K562 (cell line): ENCODE results near the gene GABRR2. TPM values are rescaled to one million over a fixed set of nuclear protein-coding genes. Genes with fewer than 3 reads are reported as not detected.

Experiments used
- ATAC-seq: fragments of 200-7000 bp; cut with Tn5 transposase; 3 replicates; pipeline ENCODE4 v1.9.1; 2020; ENCODE audit warnings: moderate library complexity
- BruUV-seq: library from RNA; stranded (reverse); fragments of 400-500 nt; replicated peaks from 2 replicates; lab custom pipeline; 2021; lab: Mats Ljungman, UMichigan
- CTCF ChIA-PET: fragments of 300-600 bp; formaldehyde crosslinking; extraction: SDS; loops from one replicate; lab custom pipeline; 2021; ENCODE audit warnings: low intra/inter-chr PET ratio; lab: Yijun Ruan, JAX
- POLR2A ChIA-PET: fragments of 300-600, 350-650 bp; sonication (Branson Sonifier 250); formaldehyde crosslinking; extraction: SDS; loops from one replicate; lab custom pipeline; 2021; ENCODE audit warnings: antibody characterized with exemption, inconsistent platforms; lab: Yijun Ruan, JAX
- DNase-seq, 4 experiments: peaks; one replicate each; pipeline versions ENCODE4 v3.0.0 to v3.0.0-alpha.2; 2011 to 2018; ENCODE audit warnings: low spot score in 3 of 4, mixed read lengths in 3 of 4; ENCODE audit errors: extremely low read depth in 1 of 4
- FAIRE-seq: peaks from 2 replicates; lab custom pipeline; 2011; peaks lifted over from hg19 to GRCh38; lab: Jason Lieb, UNC
- H2AFZ ChIP-seq: 2 replicates; pipeline ENCODE4 v1.6.0; 2011; ENCODE audit warnings: low read depth, low read length, control low read depth, inconsistent platforms
- H3K27ac ChIP-seq: fragments of 200-600 bp; 3 replicates; pipeline ENCODE4 v1.8.0; 2011; ENCODE audit warnings: low read depth, mild to moderate bottlenecking, control low read depth, inconsistent platforms, low read length, moderate library complexity, mixed read lengths; ENCODE audit errors: extremely low read depth
- H3K27me3 ChIP-seq, 2 experiments: fragments of 300-600 bp in 1 of 2; 2 replicates in 1 of 2; 3 replicates in 1 of 2; pipeline versions ENCODE4 v1.6.0 to v1.8.0; 2011; ENCODE audit warnings: inconsistent platforms in 2 of 2, low read length in 2 of 2, mild to moderate bottlenecking in 1 of 2, mixed read lengths in 1 of 2, moderate library complexity in 1 of 2; ENCODE audit not compliant: control insufficient read depth in 2 of 2, insufficient read depth in 2 of 2
- H3K36me3 ChIP-seq: fragments of 300-600 bp; 3 replicates; pipeline ENCODE4 v1.8.0; 2011; ENCODE audit warnings: mild to moderate bottlenecking, low read length, inconsistent platforms; ENCODE audit not compliant: control insufficient read depth, insufficient read depth
- H3K4me1 ChIP-seq, 2 experiments: fragments of 200-600 bp in 1 of 2; replicated peaks in 1 of 2; 2 replicates in 1 of 2; 3 replicates in 1 of 2; pipeline versions ENCODE4 v1.5.1 to v1.8.0; 2011; ENCODE audit warnings: inconsistent platforms in 2 of 2, low read length in 2 of 2, mild to moderate bottlenecking in 1 of 2, mixed read lengths in 1 of 2, moderate library complexity in 1 of 2; ENCODE audit not compliant: control insufficient read depth in 2 of 2, insufficient read depth in 2 of 2
- H3K4me2 ChIP-seq: 2 replicates; pipeline ENCODE4 v1.6.1; 2011; ENCODE audit warnings: low read length, control low read depth, inconsistent platforms, mixed read lengths; ENCODE audit not compliant: insufficient read depth
- H3K4me3 ChIP-seq: fragments of 200-600 bp; sonication (generic), shearing (Covaris generic); 2 replicates; pipeline ENCODE4 v1.5.1; 2016; ENCODE audit warnings: control low read depth, inconsistent platforms
- H3K79me2 ChIP-seq: fragments of 200-600 bp; 3 replicates; pipeline ENCODE4 v1.8.0; 2011; ENCODE audit warnings: low read length, inconsistent platforms; ENCODE audit not compliant: control insufficient read depth, insufficient read depth
- H3K9ac ChIP-seq, 2 experiments: 2 replicates each; pipeline versions ENCODE4 v1.6.0 to v1.6.1; 2011; ENCODE audit warnings: low read depth in 2 of 2, low read length in 2 of 2, control low read depth in 1 of 2, inconsistent platforms in 1 of 2, mild to moderate bottlenecking in 1 of 2, mixed read lengths in 1 of 2; ENCODE audit not compliant: insufficient read depth in 1 of 2
- H3K9me1 ChIP-seq: one replicate; pipeline ENCODE4 v1.6.0; 2011; ENCODE audit warnings: inconsistent platforms, mild to moderate bottlenecking, low read length, moderate library complexity; ENCODE audit not compliant: control insufficient read depth, insufficient read depth
- H3K9me3 ChIP-seq: replicated peaks from 2 replicates; pipeline ENCODE4 v1.5.1; 2011; ENCODE audit warnings: low read depth, low read length, inconsistent platforms; ENCODE audit not compliant: control insufficient read depth, insufficient read depth
- H4K20me1 ChIP-seq: replicated peaks from 2 replicates; pipeline ENCODE4 v1.6.1; 2011; ENCODE audit warnings: low read length, inconsistent platforms, mixed read lengths; ENCODE audit not compliant: control insufficient read depth, insufficient read depth
- CBX3 ChIP-seq, 2 experiments: IDR thresholded peaks; 1 replicate in 1 of 2; 2 replicates in 1 of 2; pipeline ENCODE4 v1.6.1; 2012; ENCODE audit warnings: inconsistent platforms in 2 of 2, low read length in 2 of 2, borderline replicate concordance in 1 of 2, control low read depth in 1 of 2
- COPS2 ChIP-seq: fragments of 450-650 bp; conservative IDR thresholded peaks from 2 replicates; pipeline ENCODE4 v1.6.1; 2016; ENCODE audit warnings: mild to moderate bottlenecking, moderate library complexity
- KLF1 ChIP-seq: fragments of 450-650 bp; IDR thresholded peaks from 2 replicates; pipeline ENCODE4 v1.6.1; 2016; ENCODE audit warnings: missing genetic modification characterization, missing compliant biosample characterization
- MED1 ChIP-seq: sonication (generic); formaldehyde crosslinking; IDR thresholded peaks from 2 replicates; pipeline ENCODE4 v1.8.1; 2023; ENCODE audit warnings: missing genetic modification reagents, borderline replicate concordance
- NCOA6 ChIP-seq: fragments of 450-650 bp; IDR thresholded peaks from 2 replicates; pipeline ENCODE4 v1.6.1; 2017; ENCODE audit warnings: mild to moderate bottlenecking
- NFIX ChIP-seq: fragments of 250-450 bp; sonication (Bioruptor Pico); IDR thresholded peaks from 2 replicates; pipeline ENCODE4 v1.4.0; 2020; ENCODE audit warnings: low read depth, mild to moderate bottlenecking, moderate library complexity
- POLR3A ChIP-seq: IDR thresholded peaks from 2 replicates; pipeline ENCODE4 v1.6.1; 2011; ENCODE audit warnings: borderline replicate concordance, mild to moderate bottlenecking, moderate library complexity; ENCODE audit not compliant: insufficient read length, insufficient read depth; ENCODE audit errors: extremely low read depth
- SRSF1 ChIP-seq: fragments of 200-400 bp; formaldehyde crosslinking; IDR thresholded peaks from 2 replicates; pipeline ENCODE4 v1.6.1; 2017; ENCODE audit warnings: mild to moderate bottlenecking, low read depth, low read length, moderate library complexity
- ZNF354B ChIP-seq: fragments of 250-450 bp; sonication (Bioruptor Pico); IDR thresholded peaks from 2 replicates; pipeline ENCODE4 v1.4.0; 2020
- ZNF507 ChIP-seq: conservative IDR thresholded peaks from 2 replicates; pipeline ENCODE4 v1.6.1; 2017; ENCODE audit warnings: missing genetic modification characterization, missing compliant biosample characterization
- ZNF76 ChIP-seq: fragments of 250-450 bp; sonication (Bioruptor Pico); IDR thresholded peaks from 2 replicates; pipeline ENCODE4 v1.4.0; 2020; ENCODE audit warnings: mild to moderate bottlenecking, moderate library complexity, borderline replicate concordance
- WGBS: fragments of 100-300 bp; shearing (Covaris generic); methylation state at CpG from one replicate; pipeline ENCODE4 v1.1.6; 2016; ENCODE audit warnings: low coverage, mixed read lengths; ENCODE audit not compliant: insufficient coverage; ENCODE audit errors: missing lambda C conversion rate; 5-methylcytosine and 5-hydroxymethylcytosine counted together
- in situ Hi-C: fragments of 300-500 bp; cut with MboI; formaldehyde crosslinking; loops from 4 replicates; pipeline ENCODE4 v1.15.0; 2018; ENCODE audit warnings: inconsistent platforms, mixed read lengths
- intact Hi-C: fragments of 100-400 bp; cut with micrococcal nuclease; formaldehyde crosslinking; loops from 2 replicates; pipeline ENCODE4 v1.14.2; 2022
- polyA plus RNA-seq, 8 experiments: library from polyadenylated mRNA; depleted of rRNA in 4 of 8; stranded (reverse) in 5 of 8; unstranded in 3 of 8; fragments of >200 nt; fragmentation: Nextera tagmentation in 2 of 8; fragmentation: Illumina TruSeq in 1 of 8; extraction: Ambion mirVana in 2 of 8; extraction: Trizol in 1 of 8; gene quantifications; 2 replicates each; pipeline versions ENCODE4 v1.2.1 to v1.2.3, GENCODE V29; 2011 to 2014; ENCODE audit warnings: inconsistent platforms in 1 of 8, missing spikeins in 1 of 8
- total RNA-seq, 7 experiments: library from RNA; depleted of rRNA in 6 of 7; stranded (reverse); fragments of >200 nt in 6 of 7; fragmentation: Illumina TruSeq in 2 of 7; extraction: Trizol in 2 of 7; gene quantifications; 2 replicates each; pipeline versions ENCODE4 v1.2.1 to v1.2.3, GENCODE V29; 2011 to 2021; ENCODE audit warnings: low replicate concordance in 1 of 7
- TF ChIP-seq, protein P1 (sequence below): fragments of 250-450 bp; sonication (Bioruptor Pico); IDR thresholded peaks from 2 replicates; pipeline ENCODE4 v1.4.0; 2020; ENCODE audit warnings: mild to moderate bottlenecking, moderate library complexity, borderline replicate concordance
- TF ChIP-seq, protein P2 (sequence below): fragments of 250-450 bp; sonication (Bioruptor Pico); IDR thresholded peaks from 2 replicates; pipeline ENCODE4 v1.8.0; 2021; ENCODE audit warnings: moderate library complexity, mild to moderate bottlenecking, inconsistent platforms

Gene GABRR2
- total and polyA plus RNA-seq, 9 of the 15 experiments (the other 6 are each of a cell fraction or from before 2014, with no cell fraction given): 0.09 to 0.13 (median 0.10) TPM; not detected in 6

DNA sequence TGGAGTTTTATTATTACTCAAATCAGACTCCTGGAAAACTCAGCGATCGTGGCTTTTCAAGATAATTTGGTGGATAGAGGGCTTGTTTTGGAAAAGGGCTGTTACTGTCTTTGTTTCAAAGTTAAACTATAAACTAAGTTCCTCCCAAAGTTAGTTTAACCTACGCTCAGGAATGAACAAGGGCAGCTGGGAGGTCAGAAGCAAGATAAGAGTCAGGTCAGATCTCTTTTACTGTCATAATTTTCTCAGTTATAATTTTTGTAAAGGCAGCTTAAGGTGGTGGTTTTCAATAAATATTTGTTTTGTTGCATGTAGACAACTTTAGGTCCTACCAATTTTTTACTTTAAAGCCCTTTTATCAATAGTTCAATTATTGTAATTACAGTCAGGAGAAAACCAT, 9.2 kb upstream of the GABRR2 start:
- TF ChIP-seq ZNF507: peak; percentile 90
- peak; percentile 69 for TF ChIP-seq ZNF354B
- TF ChIP-seq ZNF76 (CRISPR knock-in tag): no peak
- no peak for TF ChIP-seq POLR3A
- no peak for FAIRE-seq

DNA sequence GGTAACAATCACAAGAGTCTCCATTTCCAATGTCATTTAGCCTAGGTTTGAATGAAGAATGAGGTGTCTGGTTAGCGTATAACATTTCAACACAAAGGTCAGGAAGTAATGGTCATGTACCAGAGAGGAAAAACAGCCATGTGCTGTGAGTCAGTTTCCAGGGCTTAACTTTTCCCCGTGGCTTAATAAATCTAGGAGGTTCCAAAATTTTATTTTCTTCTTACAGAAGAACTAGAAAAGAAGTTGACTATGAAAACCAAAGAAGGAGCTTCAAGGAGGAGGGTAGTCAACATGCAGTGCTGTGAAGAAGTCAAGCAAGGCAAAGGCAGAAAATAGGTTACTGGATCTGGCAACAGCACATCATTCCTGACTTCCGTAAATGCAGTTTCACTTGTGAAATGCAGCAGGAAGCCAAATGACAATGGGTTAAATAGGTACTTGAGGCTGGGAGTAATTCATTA, 8.4 kb upstream of the GABRR2 start:
- in situ Hi-C loops: no loop called here
- Histone ChIP-seq H3K79me2 (no peaks in the 10 kb centered on the region), H3K4me3 (no peak overlapping the region), H2AFZ (no peak overlapping the region), H3K27me3 (no peaks in the 10 kb centered on the region), H3K9me1 (no peaks in the 10 kb centered on the region), H3K9ac (no peak overlapping the region), H3K9me3 (peaks cover 8% of the 10 kb centered on the region), H3K4me2 (no peak overlapping the region), H3K36me3 (0 out of 3 replicates have a peak, but pooled peaks cover 6% of the 10 kb centered on the region), H3K27ac (no peak overlapping the region), H4K20me1 (no peaks in the 10 kb centered on the region), H3K4me1 (peaks cover 0 to 9% of the 10 kb centered on the region in 2 experiments; a peak in 3 of 5 replicates)
- DNase-seq (no peak), ATAC-seq (no peak), FAIRE-seq (no peak)
- no TSS peak for BruUV-seq
- POLR2A ChIA-PET: interaction anchor here (0.7 to 1.1 kb wide), 2 partner anchors 18 to 33 kb away, joined by 3 to 4 read pairs; no protein-coding TSS in a partner anchor
- intact Hi-C loops: no loop called here
- CTCF ChIA-PET: no interaction called here
- WGBS: 67% methylated on average over 3 of the region's 3 CpGs
- TF ChIP-seq MED1 (CRISPR knock-in tag) (no peak), NCOA6 (no peak), KLF1 (tag) (no peak), CBX3 (IDR thresholded peaks at IDR 0.05; ENCODE audit: borderline replicate concordance in 1 of 2, low read length in 2 of 2) (no peak), SRSF1 (no peak), COPS2 (no peak), NFIX (CRISPR knock-in tag) (no peak)
- TF ChIP-seq, protein P1, sequence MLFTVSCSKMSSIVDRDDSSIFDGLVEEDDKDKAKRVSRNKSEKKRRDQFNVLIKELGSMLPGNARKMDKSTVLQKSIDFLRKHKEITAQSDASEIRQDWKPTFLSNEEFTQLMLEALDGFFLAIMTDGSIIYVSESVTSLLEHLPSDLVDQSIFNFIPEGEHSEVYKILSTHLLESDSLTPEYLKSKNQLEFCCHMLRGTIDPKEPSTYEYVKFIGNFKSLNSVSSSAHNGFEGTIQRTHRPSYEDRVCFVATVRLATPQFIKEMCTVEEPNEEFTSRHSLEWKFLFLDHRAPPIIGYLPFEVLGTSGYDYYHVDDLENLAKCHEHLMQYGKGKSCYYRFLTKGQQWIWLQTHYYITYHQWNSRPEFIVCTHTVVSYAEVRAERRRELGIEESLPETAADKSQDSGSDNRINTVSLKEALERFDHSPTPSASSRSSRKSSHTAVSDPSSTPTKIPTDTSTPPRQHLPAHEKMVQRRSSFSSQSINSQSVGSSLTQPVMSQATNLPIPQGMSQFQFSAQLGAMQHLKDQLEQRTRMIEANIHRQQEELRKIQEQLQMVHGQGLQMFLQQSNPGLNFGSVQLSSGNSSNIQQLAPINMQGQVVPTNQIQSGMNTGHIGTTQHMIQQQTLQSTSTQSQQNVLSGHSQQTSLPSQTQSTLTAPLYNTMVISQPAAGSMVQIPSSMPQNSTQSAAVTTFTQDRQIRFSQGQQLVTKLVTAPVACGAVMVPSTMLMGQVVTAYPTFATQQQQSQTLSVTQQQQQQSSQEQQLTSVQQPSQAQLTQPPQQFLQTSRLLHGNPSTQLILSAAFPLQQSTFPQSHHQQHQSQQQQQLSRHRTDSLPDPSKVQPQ (CRISPR knock-in tag): no peak
- TF ChIP-seq, protein P2, sequence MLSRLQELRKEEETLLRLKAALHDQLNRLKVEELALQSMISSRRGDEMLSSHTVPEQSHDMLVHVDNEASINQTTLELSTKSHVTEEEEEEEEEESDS (CRISPR knock-in tag): no peak

More for the DNA sequence above, 9.2 kb upstream of the GABRR2 start:
- ATAC-seq: no peak
- ChIA-PET POLR2A (interaction anchor here (0.8 to 1.3 kb wide), 3 partner anchors 9 to 17 kb away, joined by 3 to 4 read pairs (median 3); partner anchors contain the start of gene GABRR2), CTCF (no interaction called here)
- Histone ChIP-seq H3K9ac (no peak overlapping the region), H3K9me1 (no peaks in the 10 kb centered on the region), H3K36me3 (peaks cover 11% of the 10 kb centered on the region; the same call in 1 of the 3 replicates), H4K20me1 (no peaks in the 10 kb centered on the region), H3K27ac (no peak overlapping the region), H3K9me3 (peaks cover 8% of the 10 kb centered on the region; the same call in 1 of the 2 replicates), H3K4me1 (peaks cover 0 to 9% of the 10 kb centered on the region in 2 experiments; a peak in 3 of 5 replicates), H3K4me2 (no peak overlapping the region), H3K79me2 (no peaks in the 10 kb centered on the region), H2AFZ (no peak overlapping the region), H3K27me3 (no peaks in the 10 kb centered on the region), H3K4me3 (no peak overlapping the region)
- DNase-seq: no peak
- in situ Hi-C loops: no loop called here
- intact Hi-C loops: no loop called here
- 65% methylated on average over 3 of the region's 3 CpGs for whole genome bisulfite sequencing
- no TSS peak for BruUV-seq
